Nephron progenitor cell (in vitro differentiated cells): ENCODE data around the gene ZFYVE9.

Source experiments
- DNase-seq: peaks from one replicate; pipeline ENCODE4 v3.0.0; 2021
- H3K27ac Mint-ChIP-seq: 2 replicates; pipeline ENCODE4 v1.8.0; 2021; ENCODE audit warnings: mild to moderate bottlenecking, moderate library complexity, mixed read lengths
- H3K27me3 Mint-ChIP-seq: 2 replicates; pipeline ENCODE4 v1.8.0; 2021; ENCODE audit warnings: mild to moderate bottlenecking, low read depth, mixed read lengths; ENCODE audit not compliant: poor library complexity
- H3K36me3 Mint-ChIP-seq: 2 replicates; pipeline ENCODE4 v1.8.0; 2021; ENCODE audit warnings: low read depth, mixed read lengths
- H3K4me1 Mint-ChIP-seq: 2 replicates; pipeline ENCODE4 v1.8.0; 2021; ENCODE audit warnings: mixed read lengths
- H3K4me3 Mint-ChIP-seq: 2 replicates; pipeline ENCODE4 v1.8.0; 2021; ENCODE audit warnings: mild to moderate bottlenecking, moderate library complexity, mixed read lengths
- H3K9me3 Mint-ChIP-seq: 2 replicates; pipeline ENCODE4 v1.8.0; 2021; ENCODE audit warnings: mild to moderate bottlenecking, moderate library complexity, mixed read lengths
- TF ChIP-seq, protein P1 (sequence below): fragments of 200-600 bp; sonication (generic); IDR thresholded peaks from 2 replicates; pipeline ENCODE4 v1.5.0; 2021; ENCODE audit warnings: antibody characterized with exemption

Gene ZFYVE9

DNA sequence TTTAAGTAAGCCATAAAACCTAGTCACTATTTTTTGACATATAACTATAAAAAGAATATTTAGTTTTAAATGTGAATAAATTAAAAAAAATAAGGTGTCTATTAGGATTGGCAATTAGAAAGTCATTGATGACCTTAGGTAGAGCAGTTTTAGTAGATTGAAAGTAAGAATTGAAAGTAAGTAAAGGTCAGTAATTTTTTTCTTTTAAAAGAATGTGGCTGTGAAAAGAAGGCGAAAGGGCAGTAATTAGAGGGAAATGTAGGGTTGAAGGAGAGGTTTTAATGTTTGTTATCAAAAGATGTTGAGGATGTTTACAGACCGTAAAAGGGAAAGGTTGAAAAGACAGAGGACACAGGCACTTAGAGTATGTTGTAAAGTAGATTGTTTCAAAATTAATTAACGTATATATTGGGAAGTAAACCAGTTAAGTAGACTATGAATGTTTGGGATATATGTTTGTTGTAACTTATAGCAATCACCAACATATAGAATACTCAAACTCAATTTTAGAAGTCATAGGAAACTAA is 41.0 kb downstream of the ZFYVE9 start:
- Mint-ChIP-seq H3K4me3 (no peak overlapping the region), H3K36me3 (peaks cover 62% of the 10 kb centered on the region), H3K27ac (no peak overlapping the region), H3K9me3 (peaks cover 64% of the 10 kb centered on the region), H3K4me1 (peaks cover 4% of the 10 kb centered on the region), H3K27me3 (no peaks in the 10 kb centered on the region)
- TF ChIP-seq, protein P1, sequence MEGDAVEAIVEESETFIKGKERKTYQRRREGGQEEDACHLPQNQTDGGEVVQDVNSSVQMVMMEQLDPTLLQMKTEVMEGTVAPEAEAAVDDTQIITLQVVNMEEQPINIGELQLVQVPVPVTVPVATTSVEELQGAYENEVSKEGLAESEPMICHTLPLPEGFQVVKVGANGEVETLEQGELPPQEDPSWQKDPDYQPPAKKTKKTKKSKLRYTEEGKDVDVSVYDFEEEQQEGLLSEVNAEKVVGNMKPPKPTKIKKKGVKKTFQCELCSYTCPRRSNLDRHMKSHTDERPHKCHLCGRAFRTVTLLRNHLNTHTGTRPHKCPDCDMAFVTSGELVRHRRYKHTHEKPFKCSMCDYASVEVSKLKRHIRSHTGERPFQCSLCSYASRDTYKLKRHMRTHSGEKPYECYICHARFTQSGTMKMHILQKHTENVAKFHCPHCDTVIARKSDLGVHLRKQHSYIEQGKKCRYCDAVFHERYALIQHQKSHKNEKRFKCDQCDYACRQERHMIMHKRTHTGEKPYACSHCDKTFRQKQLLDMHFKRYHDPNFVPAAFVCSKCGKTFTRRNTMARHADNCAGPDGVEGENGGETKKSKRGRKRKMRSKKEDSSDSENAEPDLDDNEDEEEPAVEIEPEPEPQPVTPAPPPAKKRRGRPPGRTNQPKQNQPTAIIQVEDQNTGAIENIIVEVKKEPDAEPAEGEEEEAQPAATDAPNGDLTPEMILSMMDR: no peak
- no peak for DNase-seq

DNA sequence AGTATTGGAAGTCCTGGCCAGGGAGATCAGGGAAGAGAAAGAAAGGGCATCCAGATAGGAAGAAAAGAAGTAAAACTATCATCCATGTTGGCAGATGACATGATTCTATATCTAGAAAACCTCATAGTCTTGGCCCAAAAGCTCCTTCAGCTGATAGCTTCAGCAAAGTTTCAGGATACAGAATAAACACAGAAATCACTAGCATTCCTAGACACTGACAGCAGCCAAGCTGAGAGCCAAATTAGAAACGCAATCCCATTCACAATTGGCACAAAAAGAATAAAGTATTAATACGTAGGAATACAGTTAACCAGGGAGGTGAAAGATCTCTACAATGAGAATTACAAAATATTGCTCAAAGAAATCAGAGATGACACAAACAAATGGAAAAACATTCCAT is 44.6 kb downstream of the ZFYVE9 start:
- H3K4me3 Mint-ChIP-seq: no peak overlapping the region
- H3K36me3 Mint-ChIP-seq: peaks cover 54% of the 10 kb centered on the region
- DNase-seq: no peak
- H3K27me3 Mint-ChIP-seq: no peaks in the 10 kb centered on the region
- H3K27ac Mint-ChIP-seq: no peak overlapping the region
- peaks cover 45% of the 10 kb centered on the region for H3K9me3 Mint-ChIP-seq
- H3K4me1 Mint-ChIP-seq: no peaks in the 10 kb centered on the region
- TF ChIP-seq, protein P1: no peak

GRCh38 chr1:52189898-52190480 is 48.1 kb downstream of the ZFYVE9 start:
- Mint-ChIP-seq H3K9me3 (peaks cover 32% of the 10 kb centered on the region), H3K4me1 (no peaks in the 10 kb centered on the region), H3K27me3 (no peaks in the 10 kb centered on the region), H3K4me3 (no peak overlapping the region), H3K36me3 (peaks cover 41% of the 10 kb centered on the region), H3K27ac (no peak overlapping the region)
- DNase-seq: no peak
- TF ChIP-seq, protein P1: no peak

- Mint-ChIP-seq H3K9me3 (peaks cover 30% of the 10 kb centered on the region), H3K27ac (no peak overlapping the region), H3K36me3 (peaks cover 36% of the 10 kb centered on the region), H3K27me3 (no peaks in the 10 kb centered on the region), H3K4me1 (no peaks in the 10 kb centered on the region), H3K4me3 (no peak overlapping the region)
- no peak for DNase-seq
- TF ChIP-seq, protein P1: no peak
Measured at GRCh38 chr1:52190500-52191252, 48.8 kb downstream of the ZFYVE9 start.

DNA sequence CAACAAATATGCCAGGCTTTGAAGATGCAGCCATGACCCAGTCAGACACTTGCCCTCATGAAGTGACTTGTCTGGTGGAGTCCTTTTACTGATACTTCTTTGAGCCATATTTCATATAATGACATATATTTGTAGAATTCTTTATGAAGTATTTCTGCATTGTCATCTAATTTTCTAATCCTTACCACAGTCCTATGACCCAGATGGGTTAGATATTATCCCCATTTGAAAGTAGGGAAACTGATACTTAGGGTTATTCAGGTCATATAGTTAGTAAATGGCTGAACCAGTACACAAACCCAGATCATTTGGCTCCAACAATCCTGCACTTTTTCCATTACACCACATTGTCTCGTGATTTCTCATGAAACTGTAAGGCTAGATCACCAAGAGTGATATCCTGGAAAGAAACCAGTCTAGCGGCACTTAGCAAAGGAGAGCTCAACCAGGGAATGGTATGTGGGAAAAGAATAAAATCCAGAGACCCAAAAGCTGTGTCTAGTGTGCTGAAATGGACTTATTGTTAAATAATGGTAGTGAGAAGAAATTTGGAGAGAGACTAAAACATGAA is 49.6 kb downstream of the ZFYVE9 start:
- Mint-ChIP-seq H3K27me3 (no peaks in the 10 kb centered on the region), H3K27ac (no peak overlapping the region), H3K4me3 (no peak overlapping the region), H3K9me3 (peaks cover 24% of the 10 kb centered on the region), H3K36me3 (peaks cover 31% of the 10 kb centered on the region), H3K4me1 (no peaks in the 10 kb centered on the region)
- no peak for DNase-seq
- TF ChIP-seq, protein P1: no peak
